ENCODE measurements around the gene SMS. TPM values are rescaled to one million over a fixed set of nuclear protein-coding genes. Genes with fewer than 3 reads are reported as not detected.

SMS gene
- total and polyA plus RNA-seq, 2 donors (not counting 1 experiment from before 2014, with no cell fraction given) = 129 to 252 TPM

- no peaks in the 10 kb centered on the region for H3K27me3 ChIP-seq (ENCODE audit: control insufficient read depth, insufficient read depth, low read length)
- no peak overlapping the region for H2AFZ ChIP-seq (ENCODE audit: low read length)
- H4K20me1 ChIP-seq (ENCODE audit: control insufficient read depth, extremely low read depth, insufficient read depth, low read length) = peaks cover 2% of the 10 kb centered on the region
- H3K79me2 ChIP-seq (ENCODE audit: control insufficient read depth, insufficient read depth, low read length) = peaks cover 67% of the 10 kb centered on the region
- peaks cover 13% of the 10 kb centered on the region for H3K4me1 ChIP-seq (ENCODE audit: control insufficient read depth, extremely low read depth, insufficient read depth, low read length)
- H3K9me3 ChIP-seq (ENCODE audit: control insufficient read depth, insufficient read depth, low read depth, low read length) = no peaks in the 10 kb centered on the region
- DNase-seq (ENCODE audit: low read depth in 2 of 2) = peak; percentile 89 to 93
- peak overlapping the region; percentile 78 for H3K27ac ChIP-seq (ENCODE audit: insufficient read depth, low read length)
- peak overlapping the region; percentile 68 for H3K4me2 ChIP-seq (ENCODE audit: extremely low read depth, insufficient read depth, low read length)
- H3K36me3 ChIP-seq (ENCODE audit: control insufficient read depth, insufficient read depth, low read length) = no peaks in the 10 kb centered on the region
- TF ChIP-seq CTCF (conservative IDR thresholded peaks at IDR 0.05 in 1 of 2, IDR thresholded peaks at IDR 0.05 in 1 of 2; ENCODE audit: low read depth in 1 of 2, low read length in 2 of 2) = no peak
- no peak for TF ChIP-seq EZH2 (IDR thresholded peaks at IDR 0.05; ENCODE audit: low read length, missing control alignments)
- H3K4me3 ChIP-seq (replicated peaks in 1 of 4; ENCODE audit: control extremely low read depth in 1 of 4, insufficient read depth in 1 of 4, low read depth in 3 of 4, low read length in 4 of 4) = peak overlapping the region in 2 of 4 experiments; percentile 67 to 75
- H3K9ac ChIP-seq (ENCODE audit: insufficient read depth, low read length) = no peak overlapping the region
Observed at GRCh38 chrX:21943460-21944135, 3.1 kb downstream of the SMS start.

GRCh38 chrX:21944136-21944615, 3.7 kb downstream of the SMS start:
- Histone ChIP-seq H3K4me1 (ENCODE audit: control insufficient read depth, extremely low read depth, insufficient read depth, low read length) (peaks cover 13% of the 10 kb centered on the region), H3K4me3 (replicated peaks in 1 of 4; ENCODE audit: control extremely low read depth in 1 of 4, insufficient read depth in 1 of 4, low read depth in 3 of 4, low read length in 4 of 4) (peak overlapping the region in 1 of 4 experiments; percentile 75), H3K9ac (ENCODE audit: insufficient read depth, low read length) (no peak overlapping the region), H3K36me3 (ENCODE audit: control insufficient read depth, insufficient read depth, low read length) (no peaks in the 10 kb centered on the region), H2AFZ (ENCODE audit: low read length) (no peak overlapping the region), H3K79me2 (ENCODE audit: control insufficient read depth, insufficient read depth, low read length) (peaks cover 73% of the 10 kb centered on the region), H4K20me1 (ENCODE audit: control insufficient read depth, extremely low read depth, insufficient read depth, low read length) (peaks cover 2% of the 10 kb centered on the region), H3K4me2 (ENCODE audit: extremely low read depth, insufficient read depth, low read length) (peak overlapping the region; percentile 68), H3K27me3 (ENCODE audit: control insufficient read depth, insufficient read depth, low read length) (no peaks in the 10 kb centered on the region), H3K9me3 (ENCODE audit: control insufficient read depth, insufficient read depth, low read depth, low read length) (no peaks in the 10 kb centered on the region), H3K27ac (ENCODE audit: insufficient read depth, low read length) (peak overlapping the region; percentile 78)
- no peak for TF ChIP-seq CTCF (conservative IDR thresholded peaks at IDR 0.05 in 1 of 2, IDR thresholded peaks at IDR 0.05 in 1 of 2; ENCODE audit: low read depth in 1 of 2, low read length in 2 of 2)
- TF ChIP-seq EZH2 (IDR thresholded peaks at IDR 0.05; ENCODE audit: low read length, missing control alignments) = no peak
- DNase-seq (ENCODE audit: low read depth in 2 of 2) = no peak

- Histone ChIP-seq H3K9me3 (ENCODE audit: control insufficient read depth, insufficient read depth, low read depth, low read length) (no peaks in the 10 kb centered on the region), H3K36me3 (ENCODE audit: control insufficient read depth, insufficient read depth, low read length) (no peaks in the 10 kb centered on the region), H3K4me3 (replicated peaks in 1 of 4; ENCODE audit: control extremely low read depth in 1 of 4, insufficient read depth in 1 of 4, low read depth in 3 of 4, low read length in 4 of 4) (peak overlapping the region in 2 of 4 experiments; percentile 4 to 20), H3K4me2 (ENCODE audit: extremely low read depth, insufficient read depth, low read length) (peak overlapping the region; percentile 64), H2AFZ (ENCODE audit: low read length) (no peak overlapping the region), H3K9ac (ENCODE audit: insufficient read depth, low read length) (no peak overlapping the region), H3K27me3 (ENCODE audit: control insufficient read depth, insufficient read depth, low read length) (no peaks in the 10 kb centered on the region), H3K27ac (ENCODE audit: insufficient read depth, low read length) (peak overlapping the region; percentile 53), H3K79me2 (ENCODE audit: control insufficient read depth, insufficient read depth, low read length) (peaks cover 94% of the 10 kb centered on the region), H4K20me1 (ENCODE audit: control insufficient read depth, extremely low read depth, insufficient read depth, low read length) (peaks cover 2% of the 10 kb centered on the region), H3K4me1 (ENCODE audit: control insufficient read depth, extremely low read depth, insufficient read depth, low read length) (peaks cover 13% of the 10 kb centered on the region)
- no peak for TF ChIP-seq EZH2 (IDR thresholded peaks at IDR 0.05; ENCODE audit: low read length, missing control alignments)
- peak in 1 of 2 donors; percentile 73 for DNase-seq (ENCODE audit: low read depth in 2 of 2)
Observed at GRCh38 chrX:21946925-21947641, 6.6 kb downstream of the SMS start.
